Bladder microvascular endothelial cell (primary cell): ENCODE measurements around the gene PPDPF. TPM values are rescaled to one million over a fixed set of nuclear protein-coding genes. Genes with fewer than 3 reads are reported as not detected.

Experiments
- total RNA-seq: library from RNA; depleted of rRNA; stranded (reverse); fragments of >200 nt; gene quantifications from 2 replicates; pipeline ENCODE4 v1.2.3, GENCODE V29; 2014

Gene PPDPF
- total RNA-seq: 10.7 and 13.3 TPM in 2 replicates

GRCh38 chr20:63520504-63520933 lies at the start of gene PPDPF:
PPDPF (plus strand) TSS chr20:63520765; CDS start chr20:63521309, 544 bp downstream.

GRCh38 chr20:63471981-63472831 lies 48.4 kb upstream of the PPDPF start, which contains the start of gene KCNQ2:
KCNQ2 (minus strand) TSS chr20:63472655; CDS start chr20:63472463, 192 bp downstream.

GRCh38 chr20:63498960-63499337 lies 21.6 kb upstream of the PPDPF start, which contains the start of gene EEF1A2:
EEF1A2 (minus strand) TSS chr20:63499083; CDS start chr20:63497763, 1,320 bp downstream.

GRCh38 chr20:63536997-63537524 lies 16.5 kb downstream of the PPDPF start, which contains the start of gene PTK6:
PTK6 (minus strand) TSS chr20:63537376; CDS start chr20:63537314, 62 bp downstream.

GRCh38 chr20:63547725-63548480 lies 27.3 kb downstream of the PPDPF start, which contains the start of gene SRMS:
SRMS (minus strand) TSS chr20:63547749; CDS start chr20:63547463, 286 bp downstream.

GRCh38 chr20:63553933-63554290 lies 33.3 kb downstream of the PPDPF start, which contains the start of gene FNDC11:
FNDC11 (plus strand) TSS chr20:63554159; CDS start chr20:63555664, 1,505 bp downstream.

Other genes starting within 250 kb of the PPDPF start
- 32.7 and 68.0 TPM in 2 replicates for gene ARFGAP1, start 248.0 kb upstream of the PPDPF start, total RNA-seq
- not detected in 2 replicates for gene COL20A1, start 227.6 kb upstream of the PPDPF start, total RNA-seq
- gene CHRNA4, start 159.4 kb upstream of the PPDPF start, total RNA-seq: 0.06 TPM in 1 of 2 replicates, not detected in the other
- gene KCNQ2, start 48.1 kb upstream of the PPDPF start, total RNA-seq: not detected in 2 replicates
- 0.49 and 27.1 TPM in 2 replicates for gene EEF1A2, start 21.7 kb upstream of the PPDPF start, total RNA-seq
- gene PTK6, start 16.6 kb downstream of the PPDPF start, total RNA-seq: 0.13 TPM in 1 of 2 replicates, not detected in the other
- gene SRMS, start 27.0 kb downstream of the PPDPF start, total RNA-seq: not detected in 2 replicates
- 1.0 and 1.1 TPM in 2 replicates for gene FNDC11, start 33.4 kb downstream of the PPDPF start, total RNA-seq
- gene HELZ2, start 53.5 kb downstream of the PPDPF start, total RNA-seq: 52.6 and 101 TPM in 2 replicates
- 7.4 and 12.5 TPM in 2 replicates for gene GMEB2, start 106.3 kb downstream of the PPDPF start, total RNA-seq
- 0.69 and 1.5 TPM in 2 replicates for gene STMN3, start 132.7 kb downstream of the PPDPF start, total RNA-seq
- 8.3 and 14.5 TPM in 2 replicates for gene RTEL1, start 137.5 kb downstream of the PPDPF start, total RNA-seq
- gene TNFRSF6B, start 175.9 kb downstream of the PPDPF start, total RNA-seq: 19.1 and 28.5 TPM in 2 replicates
- 33.4 and 68.0 TPM in 2 replicates for gene ARFRP1, start 187.2 kb downstream of the PPDPF start, total RNA-seq
- 16.4 and 23.8 TPM in 2 replicates for gene ZGPAT, start 187.3 kb downstream of the PPDPF start, total RNA-seq
- 1.9 and 3.2 TPM in 2 replicates for gene LIME1, start 215.9 kb downstream of the PPDPF start, total RNA-seq
- gene SLC2A4RG, start 219.0 kb downstream of the PPDPF start, total RNA-seq: 8.0 and 8.6 TPM in 2 replicates